Measurements from ENCODE around the gene MANSC4.
A peak's percentile ranks its signal among the peaks of the same experiment; 100 is the strongest.

MANSC4 gene

DNA sequence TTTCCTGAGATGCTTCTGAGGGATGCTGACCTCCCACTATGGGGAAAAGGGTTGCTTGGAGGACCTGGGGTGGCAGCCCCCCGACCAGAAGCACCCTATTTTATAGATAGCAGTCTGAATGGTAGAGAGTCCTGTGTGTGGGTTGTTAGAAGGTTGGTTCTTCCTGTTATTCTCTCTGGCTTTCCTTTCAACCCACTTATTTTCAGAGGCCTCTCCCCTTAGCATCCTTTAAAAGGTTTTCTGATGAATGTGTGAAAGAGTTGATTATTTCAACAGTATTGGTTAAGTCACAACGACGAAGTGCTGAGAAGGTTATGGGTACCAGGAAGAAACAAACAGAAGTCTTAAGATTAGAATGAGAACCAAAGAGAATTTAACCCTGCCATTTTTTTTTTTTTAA, 20.8 kb upstream of the MANSC4 start:
- DNase-seq, result no peak

DNA sequence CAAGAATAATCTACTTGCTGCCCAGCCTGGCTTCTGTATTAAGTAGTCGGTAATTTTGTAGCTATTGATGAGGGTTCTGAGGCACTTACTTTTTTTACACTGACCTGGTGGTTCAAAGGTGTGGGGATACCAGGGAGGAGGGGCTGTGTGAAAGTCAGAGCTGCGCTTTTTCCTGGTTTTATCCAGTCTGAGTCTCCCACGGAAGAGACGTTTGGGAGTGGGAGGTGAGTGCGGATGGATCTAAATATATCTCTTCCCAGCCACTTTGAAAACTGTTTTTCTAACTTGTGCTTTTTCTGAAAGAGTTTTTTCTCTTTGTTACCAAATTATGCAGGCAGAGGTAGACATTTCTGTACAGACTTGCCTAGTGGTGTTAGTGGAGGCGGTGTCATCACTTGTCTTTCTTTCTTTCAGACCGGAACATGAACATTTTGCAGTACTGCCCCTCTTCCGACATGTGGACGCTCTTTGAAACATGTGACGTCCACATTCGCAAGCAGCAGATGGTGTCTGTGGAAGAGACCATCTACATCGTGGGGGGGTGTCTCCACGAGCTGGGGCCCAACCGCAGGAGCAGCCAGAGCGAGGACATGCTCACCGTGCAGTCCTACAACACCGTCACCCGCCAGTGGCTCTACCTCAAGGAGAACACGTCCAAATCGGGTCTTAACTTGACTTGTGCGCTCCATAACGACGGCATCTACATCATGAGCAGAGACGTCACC, 17.4 kb upstream of the MANSC4 start:
- no peak for DNase-seq

DNA sequence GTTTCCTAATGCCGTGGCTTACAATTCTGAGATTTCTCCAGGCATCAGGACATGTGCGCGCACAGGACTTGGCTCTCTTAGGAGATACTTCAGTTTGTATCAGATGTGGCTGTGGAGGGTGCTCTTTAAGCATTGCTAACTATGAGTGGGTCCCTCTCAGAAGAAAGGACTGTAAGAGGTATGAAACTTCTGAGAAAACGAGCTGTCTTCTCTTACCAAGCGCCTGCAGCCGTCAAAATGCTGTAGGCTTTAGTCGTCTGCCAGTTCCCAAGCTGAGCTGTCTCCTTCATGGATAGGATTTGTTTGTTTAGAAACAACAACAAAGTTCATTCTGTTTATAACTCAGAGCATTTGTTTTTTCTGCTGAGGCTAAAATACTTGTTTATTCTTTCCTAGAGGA, 16.1 kb upstream of the MANSC4 start:
- no peak for DNase-seq

DNA sequence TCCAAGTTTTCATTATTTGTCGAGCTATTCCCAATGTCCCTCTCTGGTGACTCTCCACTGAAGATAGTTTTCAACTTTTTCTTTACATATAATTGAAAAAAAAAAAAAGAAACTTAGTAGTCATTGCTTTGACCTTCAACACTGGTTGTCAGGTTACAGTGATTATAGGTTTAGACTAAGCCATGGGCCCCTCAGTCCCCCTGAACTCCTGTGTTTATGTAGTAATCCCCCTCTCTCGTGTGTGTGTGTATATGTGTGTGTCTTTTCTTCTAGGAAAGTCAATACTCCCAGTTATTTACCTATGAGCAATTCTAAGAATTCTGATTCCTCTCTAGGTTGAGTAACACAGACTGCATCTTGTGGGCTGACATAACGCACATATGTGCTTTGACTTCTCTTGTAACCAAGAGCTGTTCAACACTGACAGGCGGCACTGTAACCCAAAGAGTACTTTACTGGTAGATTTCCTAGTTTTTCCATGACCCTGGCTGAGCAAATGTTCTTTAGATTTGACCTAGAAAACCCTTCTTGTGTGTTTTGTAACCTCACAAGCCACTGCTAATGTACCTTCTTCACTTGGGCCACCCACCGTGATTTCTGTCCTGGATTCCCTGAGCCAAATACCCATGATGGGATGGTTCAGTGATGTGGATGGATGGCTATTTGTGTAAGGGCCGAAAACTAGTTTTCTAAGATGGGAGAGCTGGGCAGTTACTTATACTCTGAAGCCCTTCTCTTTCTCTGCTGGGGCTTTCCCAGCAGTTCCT, 15.0 kb upstream of the MANSC4 start:
- no peak for DNase-seq

DNA sequence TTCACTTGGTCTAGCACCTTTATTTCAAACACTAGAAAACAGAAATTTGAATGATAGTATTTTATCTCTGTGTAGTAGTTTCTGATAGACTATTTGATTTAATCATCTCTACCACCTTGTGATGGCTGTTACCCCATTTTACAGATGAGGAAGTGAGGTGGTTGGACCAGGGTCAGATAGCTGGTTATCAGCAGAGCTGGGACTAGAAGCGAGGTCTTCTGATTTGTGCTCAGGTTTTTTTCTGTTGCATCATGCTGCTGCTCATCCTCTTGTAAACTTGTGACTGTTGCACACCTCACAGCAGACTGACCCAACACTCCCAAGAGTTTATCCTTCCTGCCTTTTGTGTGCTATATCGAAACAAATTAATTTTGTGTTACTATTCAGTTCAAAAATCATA, 10.1 kb upstream of the MANSC4 start:
- no peak for DNase-seq

DNA sequence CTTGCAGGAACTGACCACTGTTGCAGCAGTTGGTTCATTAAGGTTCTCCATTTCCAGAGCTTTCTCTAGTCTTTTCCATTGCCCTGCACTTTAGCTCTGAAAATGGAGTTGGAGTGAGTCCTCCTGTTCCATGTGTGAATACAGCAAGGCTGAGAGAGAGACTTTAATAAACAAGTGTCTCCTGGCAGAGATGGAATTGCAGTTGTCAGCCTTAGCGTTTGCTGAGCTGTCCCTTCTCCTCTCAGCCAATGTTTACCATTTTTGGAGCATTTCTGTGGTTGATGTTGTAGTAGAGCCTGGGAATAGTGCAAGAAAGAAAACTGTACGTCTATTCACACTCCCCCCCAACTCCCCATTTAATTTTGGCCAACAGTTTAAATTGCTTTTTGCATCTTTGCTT, 7.5 kb upstream of the MANSC4 start:
- no peak for DNase-seq

DNA sequence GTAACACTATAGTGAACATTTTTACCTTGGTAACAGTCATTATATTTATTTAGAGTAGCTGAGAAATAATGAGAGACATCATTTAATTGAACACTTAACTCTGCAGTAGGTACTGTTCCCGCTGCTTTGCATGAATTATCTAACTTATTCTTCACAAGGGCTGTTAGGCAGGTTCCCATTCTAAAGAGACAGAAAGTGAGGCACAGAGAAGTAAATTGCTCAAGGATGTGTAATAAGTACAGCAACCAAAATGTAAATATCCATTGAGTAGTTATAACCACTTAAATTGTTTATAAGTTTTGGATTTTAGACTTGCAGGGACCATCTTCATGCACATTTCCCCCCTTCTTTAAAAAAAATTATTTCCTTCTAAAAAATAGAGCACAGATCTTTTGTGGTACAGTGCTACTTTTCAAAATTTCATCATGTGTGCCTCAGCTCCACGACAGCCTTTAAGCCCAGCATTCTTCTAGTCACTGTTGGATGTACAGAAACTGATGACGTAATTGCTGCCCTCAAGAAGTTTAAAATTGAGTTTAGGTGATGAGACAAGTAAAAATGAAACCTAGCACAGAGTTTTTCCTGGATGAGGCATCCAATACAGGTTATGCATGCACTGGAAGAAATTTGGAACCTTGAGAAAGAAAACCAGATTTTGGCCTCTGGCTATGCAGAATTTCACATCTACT, 6.0 kb upstream of the MANSC4 start:
- peak in 1 of 5 donors; percentile 58 for DNase-seq

DNA sequence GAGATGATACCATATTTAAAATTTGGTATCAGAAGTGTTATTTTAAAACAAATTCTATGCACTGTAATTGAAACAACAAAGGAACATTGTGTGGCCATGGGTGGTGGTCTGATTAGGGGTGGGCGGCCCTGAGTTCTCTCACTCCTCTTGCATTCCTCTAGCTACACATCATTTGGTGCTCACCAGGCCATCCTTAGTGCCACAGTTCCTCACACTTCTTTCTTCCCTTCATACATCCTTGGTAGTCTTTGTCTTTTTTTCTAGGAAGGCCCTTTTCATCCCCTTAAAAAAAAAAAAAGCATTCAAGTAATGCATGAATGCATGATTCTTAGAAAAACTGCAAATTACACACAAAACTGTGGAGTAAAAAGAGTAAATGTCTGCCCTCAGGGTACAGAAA, 2.4 kb upstream of the MANSC4 start:
- DNase-seq, result no peak

DNA sequence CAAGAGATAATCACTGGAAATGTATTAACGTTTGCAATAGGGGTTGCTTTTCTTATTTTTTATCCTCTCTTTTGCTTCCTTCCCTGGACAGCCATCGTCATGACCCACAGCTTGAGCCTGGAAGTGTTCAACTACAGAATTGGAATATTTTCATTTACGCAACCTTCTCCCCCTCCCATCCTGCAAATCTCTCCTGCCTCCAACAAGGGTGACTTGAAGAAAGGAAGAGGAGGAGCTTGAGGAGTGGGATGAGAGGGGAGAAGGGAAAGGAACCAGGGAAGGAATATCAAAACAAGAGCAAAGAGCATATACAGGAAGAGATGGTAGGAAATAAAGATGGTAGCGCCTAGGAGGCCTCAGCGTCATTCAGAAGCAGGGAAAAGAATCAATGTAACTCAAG, 1.6 kb upstream of the MANSC4 start:
- DNase-seq, result no peak

DNA sequence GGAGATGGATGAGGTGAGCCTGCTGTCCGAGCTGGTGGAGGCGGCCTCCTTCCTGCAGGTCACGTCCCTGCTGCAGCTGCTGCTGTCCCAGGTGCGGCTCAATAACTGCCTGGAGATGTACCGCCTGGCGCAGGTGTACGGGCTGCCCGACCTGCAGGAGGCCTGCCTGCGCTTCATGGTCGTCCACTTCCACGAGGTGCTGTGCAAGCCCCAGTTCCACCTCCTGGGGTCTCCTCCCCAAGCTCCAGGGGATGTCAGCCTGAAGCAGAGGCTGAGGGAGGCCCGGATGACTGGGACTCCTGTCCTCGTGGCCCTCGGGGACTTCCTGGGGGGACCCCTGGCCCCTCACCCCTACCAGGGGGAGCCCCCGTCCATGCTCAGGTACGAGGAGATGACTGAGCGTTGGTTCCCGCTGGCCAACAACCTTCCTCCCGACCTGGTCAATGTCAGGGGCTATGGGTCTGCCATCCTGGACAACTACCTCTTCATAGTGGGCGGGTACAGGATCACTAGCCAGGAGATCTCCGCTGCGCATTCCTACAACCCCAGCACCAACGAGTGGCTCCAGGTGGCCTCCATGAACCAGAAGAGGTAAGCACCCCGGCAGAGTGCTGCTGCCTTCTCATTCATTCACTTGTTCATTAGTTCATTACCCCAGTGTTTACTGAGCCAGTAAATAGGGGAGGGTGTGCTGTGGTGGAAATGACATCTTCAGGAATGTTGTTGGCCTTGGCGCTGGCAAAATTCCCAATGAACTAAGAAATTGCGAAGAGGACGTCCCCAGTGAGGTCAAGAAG, 774 bp upstream of the MANSC4 start:
- DNase-seq, result peak in 3 of 5 donors; percentile 14 to 37 (median 17)

DNA sequence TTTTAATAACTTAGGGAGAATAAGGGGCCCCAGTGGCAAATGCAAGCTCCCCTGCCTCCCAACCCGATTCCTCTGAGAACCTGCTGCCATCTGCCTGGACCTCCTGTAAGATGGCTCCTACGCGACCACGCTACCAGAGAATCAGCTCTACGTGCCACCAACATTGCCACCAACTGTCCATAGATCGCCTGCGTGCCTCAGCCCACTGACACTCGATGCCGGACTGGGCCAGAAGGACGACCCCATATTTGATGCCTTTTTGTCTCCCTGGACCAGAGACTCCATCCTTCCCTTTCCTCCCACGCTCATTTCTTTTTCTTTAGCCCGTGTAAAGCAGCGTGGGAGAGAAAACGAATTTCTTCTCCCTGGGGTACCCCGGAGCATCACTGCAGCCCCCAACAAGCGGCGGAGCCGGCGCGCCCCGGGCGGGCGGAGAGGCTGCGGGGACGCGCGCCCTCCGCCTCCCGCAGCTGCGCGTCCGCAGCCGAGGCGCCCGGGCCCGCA, 568 bp downstream of the MANSC4 start:
- DNase-seq, result no peak

DNA sequence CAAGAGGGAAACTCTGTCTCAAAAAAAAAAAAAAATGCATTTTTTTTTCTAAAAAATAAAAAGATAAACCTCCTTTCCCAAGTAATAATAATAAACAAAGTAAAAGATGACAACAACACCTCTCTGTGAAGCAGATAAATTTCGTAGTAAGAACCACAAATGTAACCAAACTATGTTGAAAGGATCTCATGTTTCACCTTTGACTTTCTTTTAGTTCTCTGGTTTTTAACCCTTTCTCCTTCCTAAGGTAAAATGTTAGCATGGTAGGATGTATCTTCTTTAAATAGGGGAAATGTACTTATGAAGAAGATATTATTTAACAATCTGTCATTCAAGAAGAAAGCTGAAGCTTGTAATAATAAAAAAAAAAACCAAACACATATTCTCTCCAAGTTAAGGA, 1.8 kb downstream of the MANSC4 start:
- DNase-seq, result no peak

DNA sequence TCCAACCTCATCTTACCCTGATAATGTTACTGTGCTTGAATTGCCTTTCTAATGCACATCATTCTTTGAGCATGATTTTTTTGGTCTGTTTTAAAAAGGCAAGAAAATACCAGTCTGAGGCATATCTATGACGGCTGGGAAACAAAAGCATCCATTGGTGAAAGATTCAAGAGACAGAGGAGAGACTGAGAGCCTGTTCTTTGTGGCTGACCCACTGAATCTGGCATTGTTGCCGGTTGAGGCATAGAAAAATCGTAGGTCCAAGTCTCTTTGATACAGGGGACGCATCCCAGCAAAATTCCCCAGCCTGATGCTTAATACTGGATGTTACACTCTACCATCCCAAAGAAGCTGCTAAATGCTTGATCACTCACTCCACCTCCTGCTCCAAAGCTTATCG, 2.9 kb downstream of the MANSC4 start:
- DNase-seq, result no peak

DNA sequence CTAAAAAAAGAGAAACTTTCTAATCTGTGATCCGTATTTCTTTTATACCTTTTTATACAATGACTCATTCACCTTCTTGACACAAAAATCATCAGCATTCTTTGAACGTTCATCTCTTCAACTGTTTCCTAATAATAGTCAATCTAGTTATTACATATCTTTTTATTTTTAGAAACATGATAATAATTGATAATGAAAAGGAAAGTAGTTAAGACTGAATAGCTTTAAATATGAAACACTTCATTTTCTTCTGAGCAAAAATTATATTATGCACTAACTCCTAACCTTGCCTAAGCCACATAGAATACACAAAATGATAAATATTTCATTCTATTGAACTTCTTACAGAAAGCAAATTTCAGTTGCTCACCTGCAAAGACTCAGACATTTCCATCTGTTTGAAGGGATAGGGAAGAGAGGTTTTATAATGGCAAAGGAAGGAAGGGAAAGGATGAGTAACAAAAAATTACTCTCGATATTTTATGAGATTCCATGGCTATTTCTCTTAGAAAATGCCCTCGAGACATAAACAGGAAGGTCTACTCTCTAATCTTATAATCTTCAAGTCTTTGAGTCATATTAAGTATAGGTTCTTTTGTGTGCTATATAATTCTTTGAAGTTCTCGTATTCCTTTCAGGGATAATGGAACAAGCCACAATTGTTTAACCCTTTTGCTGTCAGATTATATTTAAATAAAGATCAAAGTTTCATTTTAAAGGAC, 7.5 kb downstream of the MANSC4 start:
- DNase-seq, result no peak

DNA sequence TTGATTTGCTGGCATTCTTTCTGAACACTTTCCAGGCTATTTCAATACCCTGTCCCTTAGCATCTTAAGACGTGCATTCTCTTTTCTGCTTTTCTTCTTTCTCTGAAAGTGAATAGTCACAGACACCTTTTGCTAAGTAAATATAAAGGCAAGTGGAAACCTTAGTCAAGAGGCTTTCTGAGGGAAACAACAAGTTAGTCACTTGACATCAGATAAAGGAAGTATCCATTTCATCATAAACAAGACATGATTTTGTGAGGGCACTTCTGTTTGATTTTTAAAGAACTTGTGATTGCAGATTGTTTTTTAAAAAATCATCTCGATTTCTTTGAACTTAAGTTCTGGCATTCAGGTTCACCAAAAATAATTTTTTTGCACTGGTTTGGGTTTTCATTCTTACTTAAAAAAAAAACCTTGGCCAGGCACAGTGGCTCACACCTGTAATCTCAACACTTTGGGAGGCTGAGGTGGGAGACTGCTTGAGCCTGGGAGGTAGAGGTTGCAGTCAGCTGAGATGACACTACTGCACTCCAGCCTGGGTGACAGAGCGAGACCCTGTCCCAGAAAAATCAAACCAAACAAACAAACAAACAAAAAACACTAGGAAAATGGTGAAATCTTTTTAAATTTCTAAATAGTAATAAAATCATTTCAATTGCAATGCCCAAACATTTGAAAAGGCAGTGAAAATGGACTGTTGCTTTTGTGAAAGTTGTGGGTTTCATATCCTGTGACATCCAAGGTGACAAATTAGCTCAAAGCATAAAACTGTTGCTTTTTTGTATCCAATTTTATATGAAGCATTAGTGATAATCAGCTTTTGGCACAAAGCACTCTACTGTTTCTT, 8.3 kb downstream of the MANSC4 start:
- DNase-seq, result no peak

DNA sequence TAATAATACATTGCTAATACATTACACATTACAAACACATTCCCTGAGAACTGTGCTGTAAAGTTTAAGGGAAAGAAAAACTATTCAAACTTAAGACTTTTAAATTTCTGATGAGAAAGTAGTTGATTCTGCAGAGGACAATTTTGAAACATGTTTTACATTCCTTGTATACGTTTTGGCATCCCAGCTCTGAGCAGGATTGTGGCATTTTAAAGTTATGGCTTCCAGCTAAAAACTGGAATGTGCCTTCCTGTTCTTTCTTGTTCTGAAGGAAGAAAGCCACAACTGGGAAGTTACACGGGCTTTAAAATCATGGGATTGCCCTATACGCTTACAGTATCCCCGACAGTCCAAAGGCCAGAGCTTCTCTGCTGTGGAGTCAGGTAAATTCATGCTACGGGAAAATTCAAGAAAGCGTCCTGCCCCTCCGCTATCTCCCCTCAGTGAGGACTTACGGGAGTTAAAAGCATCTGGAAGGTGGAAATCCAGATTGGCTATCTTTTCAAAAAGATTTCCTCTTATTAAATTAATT, 10.8 kb downstream of the MANSC4 start:
- DNase-seq, result no peak

DNA sequence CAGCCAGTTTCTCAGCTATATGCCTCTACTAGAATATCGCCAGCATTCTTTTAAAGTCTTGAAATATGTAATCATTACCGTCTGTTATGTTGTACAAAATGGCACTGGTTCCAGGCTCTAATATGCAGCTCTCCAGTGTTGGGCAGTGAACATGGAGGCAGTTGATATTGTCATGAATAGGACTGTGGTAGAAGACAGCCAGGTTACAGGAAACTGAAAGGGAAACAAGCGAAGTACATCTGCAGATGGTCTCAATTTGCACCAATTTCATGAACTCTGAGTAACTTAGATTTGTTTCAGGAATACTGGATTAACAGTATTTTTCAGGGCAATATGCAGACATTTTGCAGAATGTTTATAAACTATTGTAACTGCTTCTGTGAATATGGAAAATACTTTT, 13.4 kb downstream of the MANSC4 start:
- DNase-seq, result no peak

DNA sequence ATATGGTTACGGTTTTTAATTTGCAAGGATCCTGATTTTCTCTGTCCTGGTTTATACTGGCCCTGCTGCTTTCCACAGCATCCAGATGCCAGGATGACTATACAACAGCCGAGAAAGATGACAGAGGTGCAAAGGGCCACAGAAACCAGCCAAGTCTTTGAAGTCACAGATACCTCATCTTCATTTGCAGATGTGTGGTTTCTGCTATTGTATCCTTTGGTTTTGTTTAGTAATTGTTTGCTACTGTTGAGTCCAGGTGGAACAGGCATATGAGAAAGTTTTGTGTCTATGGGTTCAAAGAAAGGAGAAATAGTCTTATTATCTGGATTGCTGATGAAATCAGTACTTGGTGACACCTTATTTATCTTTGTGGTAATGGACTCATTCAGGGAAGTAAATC, 17.3 kb downstream of the MANSC4 start:
- DNase-seq, result peak in 1 of 5 donors; percentile 47

DNA sequence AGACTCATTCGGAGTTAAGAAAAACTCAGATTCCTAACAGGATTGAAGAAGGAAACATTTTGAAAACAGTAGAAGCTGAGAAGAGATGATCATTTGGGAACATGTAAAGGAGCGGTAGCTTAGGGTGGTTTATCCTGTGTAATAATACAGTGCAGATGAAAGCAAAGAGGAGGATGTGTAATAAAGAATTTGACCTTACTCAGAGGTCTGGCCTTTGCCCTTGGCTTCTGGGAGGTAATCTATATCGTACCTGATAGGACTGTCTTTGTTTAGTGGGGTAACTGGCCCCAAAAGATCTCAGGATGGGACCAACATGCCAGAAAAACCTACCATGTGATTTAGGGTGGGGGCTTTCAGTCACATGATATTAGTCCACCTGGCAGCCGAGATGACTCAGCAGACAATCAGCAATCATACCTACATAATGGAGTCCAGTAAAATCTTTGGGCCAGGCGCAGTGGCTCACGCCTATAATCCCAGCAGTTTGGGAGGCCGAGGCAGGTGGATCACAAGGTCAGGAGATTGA, 23.3 kb downstream of the MANSC4 start:
- DNase-seq, result no peak

DNA sequence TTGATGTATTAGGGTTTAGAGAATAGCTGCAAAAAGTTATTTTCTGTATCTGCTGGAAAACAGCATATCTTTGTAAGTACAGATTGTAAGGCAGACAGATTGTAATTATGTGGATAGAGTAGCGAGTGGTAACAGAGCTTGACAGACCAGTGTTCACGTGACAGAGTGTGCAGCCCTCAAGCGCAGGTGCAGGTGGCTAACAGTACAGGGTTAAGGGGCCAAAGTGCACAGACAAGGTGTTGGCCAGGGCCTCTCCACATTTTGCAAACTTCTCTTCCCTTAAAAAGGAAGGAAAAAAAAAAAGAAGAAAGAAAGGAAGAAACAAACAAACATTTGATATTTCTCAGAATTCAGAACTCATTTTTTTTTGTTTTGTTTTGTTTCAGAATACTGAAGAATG, 25.2 kb downstream of the MANSC4 start:
- DNase-seq, result no peak
